Right lobe of liver (tissue), 6 donors: ENCODE measurements around the gene NT5C3A. TPM values are rescaled to one million over a fixed set of nuclear protein-coding genes. Genes with fewer than 3 reads are reported as not detected.

ENCODE experiments used
- ATAC-seq, 4 donors: fragments of 200-7000 bp; cut with Tn5 transposase; one replicate each; pipeline ENCODE4 v1.9.1; 2020; ENCODE audit warnings: mild to moderate bottlenecking in 4 of 4, moderate library complexity in 4 of 4
- DNase-seq, 3 donors: peaks; one replicate each; pipeline ENCODE4 v3.0.0-alpha.2; 2020
- H3K27ac ChIP-seq, 3 donors: fragments of 200-600 bp; one replicate each; pipeline ENCODE4 v1.8.0; 2022
- H3K27me3 ChIP-seq, 2 donors: fragments of 200-600 bp; one replicate each; pipeline ENCODE4 v1.8.0; 2022
- H3K36me3 ChIP-seq, 4 donors: fragments of 200-600 bp; sonication (generic) in 1 of 4; one replicate each; pipeline versions ENCODE4 v1.5.1 to v1.8.0; 2017 to 2022; ENCODE audit warnings: control low read depth in 1 of 4
- H3K4me1 ChIP-seq, 4 donors: fragments of 200-600 bp; sonication (generic) in 1 of 4; one replicate each; pipeline versions ENCODE4 v1.5.1 to v1.8.0; 2017 to 2022; ENCODE audit warnings: control low read depth in 1 of 4
- H3K4me3 ChIP-seq, 3 donors: fragments of 200-600 bp; one replicate each; pipeline ENCODE4 v1.8.0; 2022
- H3K9me3 ChIP-seq, 4 donors: fragments of 200-600 bp; sonication (generic) in 1 of 4; one replicate each; pipeline versions ENCODE4 v1.5.1 to v1.8.0; 2017 to 2022; ENCODE audit warnings: control low read depth in 1 of 4
- CTCF ChIP-seq, 4 donors: fragments of 200-600 bp in 3 of 4; fragments of 450-650 bp in 1 of 4; IDR thresholded peaks; one replicate each; pipeline versions ENCODE4 v1.5.1 to v1.8.0; 2016 to 2022; ENCODE audit warnings: antibody characterized with exemption in 4 of 4, mild to moderate bottlenecking in 2 of 4
- POLR2A ChIP-seq: fragments of 450-650 bp; IDR thresholded peaks from one replicate; pipeline ENCODE4 v1.6.1; 2017; ENCODE audit warnings: antibody characterized with exemption, mild to moderate bottlenecking
- WGBS: methylation state at CpG from one replicate; pipeline ENCODE4 v1.1.6; 2018; ENCODE audit warnings: low coverage, low lambda C conversion rate; ENCODE audit not compliant: insufficient coverage; ENCODE audit errors: missing lambda C conversion rate; 5-methylcytosine and 5-hydroxymethylcytosine counted together
- intact Hi-C, 2 donors: fragments of 100-400 bp; cut with DNase I; formaldehyde crosslinking; loops; one replicate each; pipeline versions ENCODE4 v1.11.2 to v1.14.1; 2022
- total RNA-seq, 6 experiments: library from RNA; depleted of rRNA in 2 of 6; stranded (reverse); fragments of >200 nt in 2 of 6; fragmentation: NEBNext Ultra II Directional in 3 of 6; extraction: Animal tissue kit (Norgen Biotek cat#: 25700) in 3 of 6; gene quantifications; one replicate each; pipeline versions ENCODE4 v1.1.0 to v1.2.4, GENCODE V29; 2016 to 2023
- donor health status: DM: no; HTN: yes; CAD: no.
- donor health status: DM: no; HTN: no; CAD: no.
- donor health status: DM: no; HTN: no; CAD: no.
- donor health status: DM: no; HTN: yes; CAD: no.
- donor health status: DM: no; HTN: yes; CAD: no.

Gene NT5C3A
- total RNA-seq, 6 experiments from 2014 or later, result 7.7 to 26.7 (median 11.0) TPM

- peak; percentile 7 to 42 (median 14) for ATAC-seq
- H3K36me3 ChIP-seq, result no peaks in the 10 kb centered on the region
- no peaks in the 10 kb centered on the region for H3K9me3 ChIP-seq
- H3K4me3 ChIP-seq, result peak overlapping the region in 1 of 3 donors; percentile 20
- peaks cover 0 to 32% (median 5%) of the 10 kb centered on the region in 4 donors for H3K4me1 ChIP-seq
- peak overlapping the region; percentile 40 to 81 (median 75) for H3K27ac ChIP-seq
- WGBS, result 62% methylated on average over 6 of the region's 6 CpGs
- no peaks in the 10 kb centered on the region for H3K27me3 ChIP-seq
- no peak for TF ChIP-seq POLR2A
- no peak for TF ChIP-seq CTCF (IDR thresholded peaks at IDR 0.05)
- no peak for DNase-seq
- intact Hi-C loops, result no loop called here
These were observed 18.8 kb downstream of the NT5C3A start for GRCh38 chr7:33043501-33044400.

- DNase-seq (no peak), ATAC-seq (no peak)
- TF ChIP-seq POLR2A, result no peak
- TF ChIP-seq CTCF (IDR thresholded peaks at IDR 0.05), result no peak
- intact Hi-C loops, result no loop called here
- Histone ChIP-seq H3K4me1 (peaks cover 0 to 37% (median 5%) of the 10 kb centered on the region in 4 donors), H3K4me3 (no peak overlapping the region), H3K9me3 (no peaks in the 10 kb centered on the region), H3K36me3 (no peaks in the 10 kb centered on the region), H3K27ac (peak overlapping the region; percentile 61 to 76 (median 66)), H3K27me3 (no peaks in the 10 kb centered on the region)
- 61% methylated on average over 6 of the region's 8 CpGs for WGBS
These were observed 20.7 kb downstream of the NT5C3A start for GRCh38 chr7:33041631-33042428.

GRCh38 chr7:33040803-33041516, 21.6 kb downstream of the NT5C3A start:
- Histone ChIP-seq H3K4me3 (peak overlapping the region; percentile 22 to 58 (median 28)), H3K27ac (peak overlapping the region; percentile 61 to 76 (median 66)), H3K36me3 (no peaks in the 10 kb centered on the region), H3K27me3 (no peaks in the 10 kb centered on the region), H3K9me3 (no peaks in the 10 kb centered on the region), H3K4me1 (peaks cover 0 to 37% (median 5%) of the 10 kb centered on the region in 4 donors)
- DNase-seq (peak in 1 of 3 donors; percentile 64), ATAC-seq (peak; percentile 68 to 81 (median 74))
- intact Hi-C loops, result no loop called here
- TF ChIP-seq POLR2A, result peak; percentile 43
- no peak for TF ChIP-seq CTCF (IDR thresholded peaks at IDR 0.05)
- 10% methylated on average over 9 of the region's 9 CpGs for WGBS

GRCh38 chr7:33039903-33040292, 22.7 kb downstream of the NT5C3A start:
- Histone ChIP-seq H3K4me3 (peak overlapping the region; percentile 28 to 58 (median 42)), H3K27me3 (no peaks in the 10 kb centered on the region), H3K4me1 (peaks cover 0 to 33% (median 5%) of the 10 kb centered on the region in 4 donors), H3K36me3 (no peaks in the 10 kb centered on the region), H3K27ac (peak overlapping the region; percentile 61 to 76 (median 66)), H3K9me3 (no peaks in the 10 kb centered on the region)
- WGBS, result 13% methylated on average over 1 of the region's 1 CpG
- TF ChIP-seq POLR2A (no peak), CTCF (IDR thresholded peaks at IDR 0.05) (no peak)
- peak in 2 of 4 donors; percentile 11 to 25 for ATAC-seq
- no peak for DNase-seq
- intact Hi-C loops, result no loop called here
